Testis (tissue), 2 donors: Measurements from ENCODE around the gene IL18.

ENCODE experiments used
- CTCF ChIP-seq, 3 experiments: fragments of 450-650 bp in 2 of 3; fragments of 200-600 bp in 1 of 3; sonication (generic) in 1 of 3; IDR thresholded peaks; one replicate each; pipeline ENCODE4 v1.5.1; 2016 to 2019; ENCODE audit warnings: antibody characterized with exemption in 3 of 3, mild to moderate bottlenecking in 2 of 3, moderate library complexity in 1 of 3
- POLR2A ChIP-seq: fragments of 450-650 bp; IDR thresholded peaks from one replicate; pipeline ENCODE4 v1.6.1; 2017; ENCODE audit warnings: antibody characterized with exemption, mild to moderate bottlenecking, moderate library complexity

- TF ChIP-seq POLR2A (no peak), CTCF (IDR thresholded peaks at IDR 0.05) (no peak)
Observed at GRCh38 chr11:112211536-112211935, 47.6 kb upstream of the IL18 start.
